GM19239 (cell line): ENCODE data around the gene AQP5.

Source experiments
- DNase-seq: peaks from one replicate; pipeline ENCODE4 v3.0.0; 2011; ENCODE audit warnings: low spot score; ENCODE audit not compliant: insufficient read length
- FAIRE-seq: peaks from 2 replicates; lab custom pipeline; 2011; peaks lifted over from hg19 to GRCh38; lab: Jason Lieb, UNC

AQP5 gene

GRCh38 chr12:49948866-49949845 is 12.5 kb upstream of the AQP5 start:
- DNase-seq, result no peak
- no peak for FAIRE-seq

- DNase-seq (no peak), FAIRE-seq (no peak)
These were observed 11.8 kb upstream of the AQP5 start for GRCh38 chr12:49949866-49950265.

- DNase-seq (no peak), FAIRE-seq (no peak)
These were observed 11.1 kb upstream of the AQP5 start, which contains the start of gene AQP2 for GRCh38 chr12:49950273-49951251. Gene AQP2, plus strand, starts transcription at chr12:49950737. Its CDS starts 94 bp downstream, at chr12:49950831.

GRCh38 chr12:49951411-49952240 is 10.0 kb upstream of the AQP5 start:
- no peak for FAIRE-seq
- no peak for DNase-seq

- DNase-seq (no peak), FAIRE-seq (no peak)
These were observed 9.1 kb upstream of the AQP5 start for GRCh38 chr12:49952391-49953055.

GRCh38 chr12:49953151-49953550 is 8.5 kb upstream of the AQP5 start:
- DNase-seq, result no peak
- FAIRE-seq, result no peak

GRCh38 chr12:49953961-49954846 is 7.5 kb upstream of the AQP5 start:
- no peak for FAIRE-seq

GRCh38 chr12:49954863-49955830 is 6.5 kb upstream of the AQP5 start:
- DNase-seq (no peak), FAIRE-seq (no peak)

More at GRCh38 chr12:49953961-49954846, 7.5 kb upstream of the AQP5 start:
- DNase-seq, result no peak

GRCh38 chr12:49955899-49956662 is 5.6 kb upstream of the AQP5 start:
- DNase-seq (no peak), FAIRE-seq (no peak)

- FAIRE-seq (no peak), DNase-seq (no peak)
These were observed 4.8 kb upstream of the AQP5 start for GRCh38 chr12:49956663-49957569.

- FAIRE-seq (no peak), DNase-seq (no peak)
These were observed 4.1 kb upstream of the AQP5 start for GRCh38 chr12:49957570-49957967.

- DNase-seq, result no peak
- no peak for FAIRE-seq
These were observed 1.8 kb upstream of the AQP5 start for GRCh38 chr12:49959685-49960473.

- FAIRE-seq (no peak), DNase-seq (no peak)
These were observed 1.1 kb upstream of the AQP5 start for GRCh38 chr12:49960474-49961110.
